Measurements from ENCODE around the gene TMEM47.

DNA sequence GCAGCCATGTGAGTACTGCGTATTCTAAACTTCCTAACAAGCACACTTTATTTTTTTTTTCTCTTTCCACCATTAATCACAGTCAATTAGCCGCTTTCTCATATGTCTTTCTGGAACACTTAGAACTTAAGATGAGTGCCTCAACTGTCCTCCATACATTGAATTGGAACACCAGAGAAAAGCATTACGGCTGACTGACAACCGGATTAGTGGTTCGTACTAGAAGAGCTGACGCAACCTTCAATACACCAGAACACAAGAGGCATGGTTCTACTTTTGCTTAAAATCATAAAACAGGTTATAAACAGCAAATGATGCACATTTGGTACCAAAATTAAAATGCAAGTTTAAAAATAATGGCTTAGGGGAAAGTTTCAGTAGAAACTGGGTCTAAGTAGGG lies 3.3 kb downstream of the TMEM47 start:
- TF ChIP-seq CEBPB (IDR thresholded peaks at IDR 0.05) = no peak
- no peak for TF ChIP-seq POLR2A (IDR thresholded peaks at IDR 0.05; ENCODE audit: low read length)
- TF ChIP-seq, protein P1, sequence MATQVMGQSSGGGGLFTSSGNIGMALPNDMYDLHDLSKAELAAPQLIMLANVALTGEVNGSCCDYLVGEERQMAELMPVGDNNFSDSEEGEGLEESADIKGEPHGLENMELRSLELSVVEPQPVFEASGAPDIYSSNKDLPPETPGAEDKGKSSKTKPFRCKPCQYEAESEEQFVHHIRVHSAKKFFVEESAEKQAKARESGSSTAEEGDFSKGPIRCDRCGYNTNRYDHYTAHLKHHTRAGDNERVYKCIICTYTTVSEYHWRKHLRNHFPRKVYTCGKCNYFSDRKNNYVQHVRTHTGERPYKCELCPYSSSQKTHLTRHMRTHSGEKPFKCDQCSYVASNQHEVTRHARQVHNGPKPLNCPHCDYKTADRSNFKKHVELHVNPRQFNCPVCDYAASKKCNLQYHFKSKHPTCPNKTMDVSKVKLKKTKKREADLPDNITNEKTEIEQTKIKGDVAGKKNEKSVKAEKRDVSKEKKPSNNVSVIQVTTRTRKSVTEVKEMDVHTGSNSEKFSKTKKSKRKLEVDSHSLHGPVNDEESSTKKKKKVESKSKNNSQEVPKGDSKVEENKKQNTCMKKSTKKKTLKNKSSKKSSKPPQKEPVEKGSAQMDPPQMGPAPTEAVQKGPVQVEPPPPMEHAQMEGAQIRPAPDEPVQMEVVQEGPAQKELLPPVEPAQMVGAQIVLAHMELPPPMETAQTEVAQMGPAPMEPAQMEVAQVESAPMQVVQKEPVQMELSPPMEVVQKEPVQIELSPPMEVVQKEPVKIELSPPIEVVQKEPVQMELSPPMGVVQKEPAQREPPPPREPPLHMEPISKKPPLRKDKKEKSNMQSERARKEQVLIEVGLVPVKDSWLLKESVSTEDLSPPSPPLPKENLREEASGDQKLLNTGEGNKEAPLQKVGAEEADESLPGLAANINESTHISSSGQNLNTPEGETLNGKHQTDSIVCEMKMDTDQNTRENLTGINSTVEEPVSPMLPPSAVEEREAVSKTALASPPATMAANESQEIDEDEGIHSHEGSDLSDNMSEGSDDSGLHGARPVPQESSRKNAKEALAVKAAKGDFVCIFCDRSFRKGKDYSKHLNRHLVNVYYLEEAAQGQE (IDR thresholded peaks at IDR 0.05) = no peak
- no peak for TF ChIP-seq CBX8 (IDR thresholded peaks at IDR 0.05)
- no peak for TF ChIP-seq RAD21 (conservative IDR thresholded peaks at IDR 0.05 in 1 of 2, IDR thresholded peaks at IDR 0.05 in 1 of 2)
- TF ChIP-seq, protein P2, sequence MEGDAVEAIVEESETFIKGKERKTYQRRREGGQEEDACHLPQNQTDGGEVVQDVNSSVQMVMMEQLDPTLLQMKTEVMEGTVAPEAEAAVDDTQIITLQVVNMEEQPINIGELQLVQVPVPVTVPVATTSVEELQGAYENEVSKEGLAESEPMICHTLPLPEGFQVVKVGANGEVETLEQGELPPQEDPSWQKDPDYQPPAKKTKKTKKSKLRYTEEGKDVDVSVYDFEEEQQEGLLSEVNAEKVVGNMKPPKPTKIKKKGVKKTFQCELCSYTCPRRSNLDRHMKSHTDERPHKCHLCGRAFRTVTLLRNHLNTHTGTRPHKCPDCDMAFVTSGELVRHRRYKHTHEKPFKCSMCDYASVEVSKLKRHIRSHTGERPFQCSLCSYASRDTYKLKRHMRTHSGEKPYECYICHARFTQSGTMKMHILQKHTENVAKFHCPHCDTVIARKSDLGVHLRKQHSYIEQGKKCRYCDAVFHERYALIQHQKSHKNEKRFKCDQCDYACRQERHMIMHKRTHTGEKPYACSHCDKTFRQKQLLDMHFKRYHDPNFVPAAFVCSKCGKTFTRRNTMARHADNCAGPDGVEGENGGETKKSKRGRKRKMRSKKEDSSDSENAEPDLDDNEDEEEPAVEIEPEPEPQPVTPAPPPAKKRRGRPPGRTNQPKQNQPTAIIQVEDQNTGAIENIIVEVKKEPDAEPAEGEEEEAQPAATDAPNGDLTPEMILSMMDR (IDR thresholded peaks at IDR 0.05) = no peak
- no peak for TF ChIP-seq POLR2AphosphoS2 (conservative IDR thresholded peaks at IDR 0.05; ENCODE audit: low read length)
- no peak for TF ChIP-seq RFX5 (IDR thresholded peaks at IDR 0.05)
- TF ChIP-seq, protein P3, sequence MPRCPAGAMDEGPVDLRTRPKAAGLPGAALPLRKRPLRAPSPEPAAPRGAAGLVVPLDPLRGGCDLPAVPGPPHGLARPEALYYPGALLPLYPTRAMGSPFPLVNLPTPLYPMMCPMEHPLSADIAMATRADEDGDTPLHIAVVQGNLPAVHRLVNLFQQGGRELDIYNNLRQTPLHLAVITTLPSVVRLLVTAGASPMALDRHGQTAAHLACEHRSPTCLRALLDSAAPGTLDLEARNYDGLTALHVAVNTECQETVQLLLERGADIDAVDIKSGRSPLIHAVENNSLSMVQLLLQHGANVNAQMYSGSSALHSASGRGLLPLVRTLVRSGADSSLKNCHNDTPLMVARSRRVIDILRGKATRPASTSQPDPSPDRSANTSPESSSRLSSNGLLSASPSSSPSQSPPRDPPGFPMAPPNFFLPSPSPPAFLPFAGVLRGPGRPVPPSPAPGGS (IDR thresholded peaks at IDR 0.05) = no peak
- TF ChIP-seq, protein P4, sequence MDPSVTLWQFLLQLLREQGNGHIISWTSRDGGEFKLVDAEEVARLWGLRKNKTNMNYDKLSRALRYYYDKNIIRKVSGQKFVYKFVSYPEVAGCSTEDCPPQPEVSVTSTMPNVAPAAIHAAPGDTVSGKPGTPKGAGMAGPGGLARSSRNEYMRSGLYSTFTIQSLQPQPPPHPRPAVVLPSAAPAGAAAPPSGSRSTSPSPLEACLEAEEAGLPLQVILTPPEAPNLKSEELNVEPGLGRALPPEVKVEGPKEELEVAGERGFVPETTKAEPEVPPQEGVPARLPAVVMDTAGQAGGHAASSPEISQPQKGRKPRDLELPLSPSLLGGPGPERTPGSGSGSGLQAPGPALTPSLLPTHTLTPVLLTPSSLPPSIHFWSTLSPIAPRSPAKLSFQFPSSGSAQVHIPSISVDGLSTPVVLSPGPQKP (IDR thresholded peaks at IDR 0.05; ENCODE audit: low read depth, low read length) = no peak
- TF ChIP-seq EP300 (IDR thresholded peaks at IDR 0.05) = no peak
- TF ChIP-seq, protein P5, sequence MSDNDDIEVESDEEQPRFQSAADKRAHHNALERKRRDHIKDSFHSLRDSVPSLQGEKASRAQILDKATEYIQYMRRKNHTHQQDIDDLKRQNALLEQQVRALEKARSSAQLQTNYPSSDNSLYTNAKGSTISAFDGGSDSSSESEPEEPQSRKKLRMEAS (IDR thresholded peaks at IDR 0.05) = no peak
- TF ChIP-seq RARB (CRISPR knock-in tag; IDR thresholded peaks at IDR 0.05) = no peak
- TF ChIP-seq, protein P6, sequence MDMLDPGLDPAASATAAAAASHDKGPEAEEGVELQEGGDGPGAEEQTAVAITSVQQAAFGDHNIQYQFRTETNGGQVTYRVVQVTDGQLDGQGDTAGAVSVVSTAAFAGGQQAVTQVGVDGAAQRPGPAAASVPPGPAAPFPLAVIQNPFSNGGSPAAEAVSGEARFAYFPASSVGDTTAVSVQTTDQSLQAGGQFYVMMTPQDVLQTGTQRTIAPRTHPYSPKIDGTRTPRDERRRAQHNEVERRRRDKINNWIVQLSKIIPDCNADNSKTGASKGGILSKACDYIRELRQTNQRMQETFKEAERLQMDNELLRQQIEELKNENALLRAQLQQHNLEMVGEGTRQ (IDR thresholded peaks at IDR 0.05) = no peak

All from A549 (cell line).